Measurements from ENCODE around the gene PDE11A.

The PDE11A gene

GRCh38 chr2:177721087-177721486, 351.5 kb downstream of the PDE11A start:
- no peak for DNase-seq

DNA sequence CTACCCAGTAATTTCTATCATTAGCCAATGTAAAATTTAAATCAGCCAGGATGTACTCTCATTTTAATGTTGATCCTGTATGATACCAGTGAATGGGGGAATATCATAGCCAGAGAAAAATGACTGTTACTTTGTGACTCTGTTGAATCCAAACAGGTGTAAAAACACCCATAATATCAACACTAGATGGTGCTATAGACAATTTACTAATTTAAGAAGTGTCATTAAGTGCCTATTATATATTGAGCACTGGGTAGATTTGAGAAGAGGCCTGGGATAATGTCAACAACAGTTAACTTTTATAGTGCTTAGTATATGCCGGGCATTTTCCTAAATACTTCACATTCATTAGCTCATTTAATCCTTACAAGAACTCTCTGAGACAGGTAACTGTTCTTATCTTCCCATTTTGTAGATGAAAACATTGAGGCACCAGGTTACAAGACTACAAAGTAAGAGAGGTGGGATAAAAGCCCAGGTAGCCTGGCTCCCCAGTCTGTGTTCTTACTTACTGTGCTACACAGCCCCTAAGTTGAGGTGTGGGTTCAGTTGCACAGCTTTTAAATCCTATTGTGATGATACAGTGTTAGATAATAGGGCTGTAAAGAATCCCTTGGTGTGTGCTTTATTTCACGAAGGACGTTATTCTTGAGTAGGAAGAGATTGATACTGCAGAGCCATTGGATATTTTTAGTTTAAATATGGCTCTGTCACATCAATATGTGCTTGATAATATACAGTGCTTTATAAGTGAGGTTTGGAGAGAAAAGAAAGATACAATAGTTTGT, 354.6 kb downstream of the PDE11A start:
- DNase-seq: no peak

DNA sequence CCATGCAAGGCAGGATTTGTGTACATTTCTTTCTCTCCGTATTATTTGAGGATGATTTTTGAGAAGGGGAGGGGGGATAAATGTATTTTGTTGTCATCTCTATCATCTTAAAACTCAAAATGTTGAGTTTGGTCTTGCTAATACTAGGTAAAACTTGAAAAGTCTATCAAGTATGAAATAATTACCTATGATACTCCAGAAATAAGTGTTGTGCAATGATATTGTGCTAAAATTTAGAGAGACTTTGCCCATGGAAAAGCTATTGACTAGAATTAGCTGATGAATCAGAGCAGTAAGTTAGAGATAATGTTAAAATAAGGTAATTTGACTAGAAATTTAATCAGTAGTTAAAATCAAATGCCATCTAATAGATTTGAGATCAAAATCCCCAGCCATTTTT, 356.1 kb downstream of the PDE11A start:
- no peak for DNase-seq

GRCh38 chr2:177715771-177716170, 356.8 kb downstream of the PDE11A start:
- no peak for DNase-seq

DNA sequence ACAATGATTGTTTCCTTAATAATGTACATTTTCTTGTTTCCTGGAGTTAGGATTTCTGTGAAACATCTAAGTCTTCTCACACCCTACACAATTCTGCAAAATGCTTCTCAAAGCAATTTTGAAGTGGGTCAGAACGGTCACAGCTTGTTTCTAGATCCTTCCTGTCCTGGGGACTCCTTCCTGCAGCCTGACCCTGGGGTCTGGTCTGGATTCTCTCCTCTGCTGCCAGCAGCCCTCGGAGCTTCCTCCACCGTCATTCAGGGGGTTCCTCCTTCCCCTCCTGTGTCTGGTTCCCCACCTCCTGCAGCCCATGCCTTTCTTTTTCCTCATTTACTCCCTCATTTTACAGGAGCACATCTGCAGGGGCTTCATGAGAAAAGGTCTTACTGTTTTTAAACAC, 357.9 kb downstream of the PDE11A start:
- DNase-seq: no peak

- no peak for DNase-seq
Measured at GRCh38 chr2:177712462-177712861, 360.1 kb downstream of the PDE11A start.

- DNase-seq: no peak
Measured at GRCh38 chr2:177711483-177712265, 360.9 kb downstream of the PDE11A start.

- DNase-seq: no peak
Measured at GRCh38 chr2:177710889-177711288, 361.7 kb downstream of the PDE11A start.

GRCh38 chr2:177709986-177710401, 362.6 kb downstream of the PDE11A start:
- DNase-seq: no peak

DNA sequence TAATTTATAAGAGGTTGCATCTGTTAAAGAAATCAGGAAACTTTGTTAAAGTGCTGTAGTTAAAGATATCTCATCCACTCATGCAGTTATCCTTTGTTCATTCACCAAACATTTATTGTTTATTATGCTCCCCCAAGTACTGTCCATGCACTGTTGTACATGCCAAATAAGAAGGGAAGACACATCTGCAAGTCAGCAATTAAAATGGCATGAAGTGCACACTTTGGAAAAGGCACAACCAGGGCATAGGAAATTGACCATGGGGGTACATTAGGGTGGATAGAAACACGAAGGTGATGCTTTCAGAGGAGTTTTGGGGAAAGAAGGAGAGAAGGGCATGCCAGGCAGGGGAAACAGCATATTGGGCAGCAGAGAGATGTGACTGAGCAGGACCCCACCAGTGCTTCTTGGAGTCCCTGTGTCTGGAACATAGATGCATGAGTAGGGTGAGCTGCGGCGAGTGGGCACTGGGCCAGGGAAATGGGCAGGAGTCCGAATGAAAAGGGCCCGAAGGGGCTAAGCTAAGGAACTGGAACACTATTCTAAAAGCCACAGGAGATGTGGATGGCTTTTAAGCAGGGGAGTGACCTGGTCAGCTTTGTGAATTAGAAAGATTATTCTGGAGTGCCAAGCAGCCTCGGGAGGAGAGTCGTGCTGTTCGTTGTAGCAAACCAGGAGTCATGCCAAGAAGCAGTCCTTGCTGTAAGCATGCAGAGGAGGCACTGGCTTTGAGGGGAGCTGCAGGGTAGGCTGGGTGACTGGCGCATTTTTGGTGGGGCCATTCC, 363.7 kb downstream of the PDE11A start:
- DNase-seq: no peak

GRCh38 chr2:177708106-177708505, 364.5 kb downstream of the PDE11A start:
- DNase-seq: no peak

- no peak for DNase-seq
Measured at GRCh38 chr2:177705511-177706173, 366.9 kb downstream of the PDE11A start.

DNA sequence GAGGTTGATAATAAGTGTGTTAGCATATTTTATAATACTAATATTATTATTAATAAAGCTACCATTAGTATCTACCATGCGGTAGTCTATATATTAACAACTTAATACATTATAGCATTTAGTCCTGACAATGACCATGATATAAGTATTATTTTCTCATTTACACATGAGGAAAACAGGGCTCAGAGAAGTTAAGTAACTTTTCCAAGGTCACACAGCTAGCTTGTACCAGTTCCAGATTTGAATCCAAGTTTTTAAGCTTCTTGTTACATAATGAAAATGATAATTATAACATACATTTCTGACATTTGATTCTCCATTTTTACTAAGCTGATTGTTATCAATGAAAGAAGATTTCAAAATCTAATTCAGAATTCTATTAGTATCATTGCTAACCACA, 369.4 kb downstream of the PDE11A start:
- DNase-seq: no peak

GRCh38 chr2:177698281-177698680, 374.3 kb downstream of the PDE11A start:
- DNase-seq: no peak

- DNase-seq: no peak
Measured at GRCh38 chr2:177694348-177694747, 378.2 kb downstream of the PDE11A start.

GRCh38 chr2:177693658-177694339, 378.8 kb downstream of the PDE11A start:
- DNase-seq: no peak

GRCh38 chr2:177692783-177693269, 379.8 kb downstream of the PDE11A start:
- DNase-seq: no peak

- no peak for DNase-seq
Measured at GRCh38 chr2:177692042-177692782, 380.4 kb downstream of the PDE11A start.

GRCh38 chr2:177691177-177691576, 381.4 kb downstream of the PDE11A start:
- no peak for DNase-seq

DNA sequence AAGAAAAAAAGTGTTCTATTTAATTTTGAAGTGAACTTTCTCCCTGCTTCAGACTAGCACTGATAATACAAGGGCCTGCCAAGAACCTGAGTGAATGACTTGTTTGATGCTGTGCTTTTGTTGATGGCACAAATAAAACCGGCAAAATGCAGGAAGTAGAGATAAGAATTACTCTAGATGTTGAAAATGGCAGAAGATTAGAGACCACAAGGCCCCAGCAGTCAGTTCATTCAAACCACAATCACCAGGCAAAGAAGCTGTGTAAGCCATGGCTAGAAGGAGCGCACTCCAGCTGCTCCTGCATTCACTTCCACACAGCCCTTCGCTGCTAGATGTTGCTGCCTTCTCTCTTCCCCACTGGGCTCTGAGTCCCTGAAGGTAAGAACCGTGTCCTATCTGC, 383.0 kb downstream of the PDE11A start:
- DNase-seq: no peak

- DNase-seq: no peak
Measured at GRCh38 chr2:177688844-177689243, 383.7 kb downstream of the PDE11A start.
